ENCODE measurements around the gene MYH9. TPM values are rescaled to one million over a fixed set of nuclear protein-coding genes. Genes with fewer than 3 reads are reported as not detected.
A peak's percentile ranks its signal among the peaks of the same experiment; 100 is the strongest.
"Not testable (repeated sequence)": the region's sequence is repeated elsewhere in the genome, so short reads cannot be mapped to it uniquely, and the experiment has no call there.

Gene MYH9
- total and polyA plus RNA-seq, 4 donors, result 32.3 to 150 (median 98.7) TPM

- Histone ChIP-seq H3K27ac (ENCODE audit: low read depth in 1 of 2, low read length in 2 of 2) (peak within 1 kb of the TSS; percentile 93 to 96), H3K9ac (ENCODE audit: low read depth in 1 of 2, low read length in 2 of 2) (peak within 1 kb of the TSS; percentile 99), H3K36me3 (ENCODE audit: control insufficient read depth in 4 of 4, insufficient read depth in 3 of 4, low read depth in 1 of 4, low read length in 3 of 4) (peaks cover 0 to 10% (median 5%) of the 10 kb centered on the region in 4 donors), H3K27me3 (ENCODE audit: control insufficient read depth in 4 of 4, insufficient read depth in 4 of 4, low read length in 3 of 4) (no peaks in the 10 kb centered on the region), H3K4me1 (ENCODE audit: control insufficient read depth in 4 of 4, insufficient read depth in 4 of 4, low read length in 3 of 4) (peaks cover 2 to 49% (median 34%) of the 10 kb centered on the region in 4 donors), H3K4me3 (ENCODE audit: low read depth in 1 of 3, low read length in 3 of 3) (peak within 1 kb of the TSS; percentile 60 to 98 (median 98)), H3K9me3 (ENCODE audit: control insufficient read depth in 4 of 4, low read length in 3 of 4) (no peaks in the 10 kb centered on the region)
- WGBS, result 24% methylated on average over 10 of the region's 10 CpGs
- no peak for DNase-seq (ENCODE audit: low spot score)
- TF ChIP-seq CTCF (IDR thresholded peaks at IDR 0.05; ENCODE audit: low read depth, low read length, missing input control) (no peak), HNF4A (conservative IDR thresholded peaks at IDR 0.05) (peak in 1 of 2 donors; percentile 10), ATF3 (IDR thresholded peaks at IDR 0.05) (no peak), YY1 (IDR thresholded peaks at IDR 0.05) (peak; percentile 18), RXRA (IDR thresholded peaks at IDR 0.05) (peak; percentile 11 to 42), RAD21 (IDR thresholded peaks at IDR 0.05) (no peak), REST (IDR thresholded peaks at IDR 0.05) (peak; percentile 52)
Measured at GRCh38 chr22:36252754-36253522, 134.8 kb downstream of the MYH9 start, which contains the start of gene APOL1. Gene APOL1 (plus strand): TSS chr22:36253133. CDS start chr22:36254956, 1,823 bp downstream.

- peaks cover 2 to 42% (median 28%) of the 10 kb centered on the region in 4 donors for H3K4me1 ChIP-seq (ENCODE audit: control insufficient read depth in 4 of 4, insufficient read depth in 4 of 4, low read length in 3 of 4)
- not testable (repeated sequence) for H3K9me3 ChIP-seq (ENCODE audit: control insufficient read depth in 4 of 4, low read length in 3 of 4); H3K36me3 ChIP-seq (ENCODE audit: control insufficient read depth in 4 of 4, insufficient read depth in 3 of 4, low read depth in 1 of 4, low read length in 3 of 4); H3K27me3 ChIP-seq (ENCODE audit: control insufficient read depth in 4 of 4, insufficient read depth in 4 of 4, low read length in 3 of 4); DNase-seq (ENCODE audit: low spot score); H3K4me3 ChIP-seq (ENCODE audit: low read depth in 1 of 3, low read length in 3 of 3)
- WGBS, result 81% methylated on average over 7 of the region's 7 CpGs
- H3K9ac ChIP-seq (ENCODE audit: low read depth in 1 of 2, low read length in 2 of 2), result peak overlapping the region in 1 of 2 donors; percentile 99
- H3K27ac ChIP-seq (ENCODE audit: low read depth in 1 of 2, low read length in 2 of 2), result peak overlapping the region; percentile 93 to 96
Measured at GRCh38 chr22:36251979-36252608, 135.7 kb downstream of the MYH9 start.

GRCh38 chr22:36250292-36250960 is 137.3 kb downstream of the MYH9 start:
- Histone ChIP-seq H3K9ac (ENCODE audit: low read depth in 1 of 2, low read length in 2 of 2) (peak overlapping the region in 1 of 2 donors; percentile 90), H3K4me1 (ENCODE audit: control insufficient read depth in 4 of 4, insufficient read depth in 4 of 4, low read length in 3 of 4) (peaks cover 6 to 48% (median 30%) of the 10 kb centered on the region in 4 donors), H3K27ac (ENCODE audit: low read depth in 1 of 2, low read length in 2 of 2) (peak overlapping the region; percentile 48 to 69)
- 81% methylated on average over 24 of the region's 24 CpGs for WGBS
- not testable (repeated sequence) for H3K4me3 ChIP-seq (ENCODE audit: low read depth in 1 of 3, low read length in 3 of 3); DNase-seq (ENCODE audit: low spot score); H3K9me3 ChIP-seq (ENCODE audit: control insufficient read depth in 4 of 4, low read length in 3 of 4); H3K36me3 ChIP-seq (ENCODE audit: control insufficient read depth in 4 of 4, insufficient read depth in 3 of 4, low read depth in 1 of 4, low read length in 3 of 4); H3K27me3 ChIP-seq (ENCODE audit: control insufficient read depth in 4 of 4, insufficient read depth in 4 of 4, low read length in 3 of 4)
